NCI-H2196 treated with DMSO at 0.1 percent for 48 hours (cell line): ENCODE measurements around the gene CD6.

Experiments used
- DNase-seq: peaks from one replicate; lab custom pipeline; 2025; ENCODE audit not compliant: unreplicated experiment; lab: John Stamatoyannopoulos, UW

CD6 gene

DNA sequence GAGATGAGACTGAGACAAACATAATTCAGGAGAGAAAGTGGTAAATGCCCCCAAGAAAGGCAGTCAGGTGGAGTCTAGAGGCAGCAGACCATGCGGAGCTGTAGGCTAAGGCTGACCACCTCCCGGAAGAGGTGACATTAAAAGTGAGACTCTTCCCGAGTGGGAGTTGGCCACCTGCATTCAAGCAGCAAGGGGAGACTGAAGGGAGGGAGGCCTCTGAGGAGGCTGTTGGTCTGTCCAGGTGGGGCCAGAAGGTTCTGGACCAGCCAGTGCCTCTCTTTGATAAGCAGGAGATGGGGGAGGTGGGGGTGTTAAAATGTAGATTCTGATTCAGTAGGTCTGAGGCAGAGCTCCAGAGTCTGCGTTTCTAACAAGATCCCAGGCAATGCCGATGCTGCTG is 37.5 kb downstream of the CD6 start:
- DNase-seq, result no peak

DNA sequence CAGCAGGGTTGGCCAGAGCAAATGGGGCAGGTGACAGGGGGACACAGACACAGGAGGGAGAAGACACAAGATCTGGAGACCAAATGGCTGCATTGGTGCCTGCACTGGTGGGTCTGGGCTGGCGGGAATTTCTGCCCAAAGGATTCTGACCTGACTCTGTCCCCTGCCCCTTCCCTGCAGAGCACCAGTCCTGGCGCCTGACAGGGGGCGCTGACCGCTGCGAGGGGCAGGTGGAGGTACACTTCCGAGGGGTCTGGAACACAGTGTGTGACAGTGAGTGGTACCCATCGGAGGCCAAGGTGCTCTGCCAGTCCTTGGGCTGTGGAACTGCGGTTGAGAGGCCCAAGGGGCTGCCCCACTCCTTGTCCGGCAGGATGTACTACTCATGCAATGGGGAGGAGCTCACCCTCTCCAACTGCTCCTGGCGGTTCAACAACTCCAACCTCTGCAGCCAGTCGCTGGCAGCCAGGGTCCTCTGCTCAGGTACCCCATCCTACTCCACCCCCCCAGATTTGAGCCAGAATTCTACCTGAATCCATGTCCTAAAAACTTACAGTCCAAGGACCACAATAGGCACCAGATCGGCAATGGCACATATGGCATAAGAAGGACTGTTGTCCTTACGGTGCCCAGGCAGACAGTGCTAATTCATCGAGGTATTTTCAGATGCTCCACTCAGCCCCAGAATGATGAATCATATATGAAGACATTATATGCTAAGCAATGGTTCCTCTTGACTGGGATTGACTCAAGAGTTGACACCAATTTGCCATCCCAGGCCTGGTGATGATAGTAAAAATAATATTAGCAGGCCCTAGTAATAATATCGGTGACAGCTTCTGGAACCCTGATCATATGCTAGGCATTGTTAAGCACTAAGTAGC is 38.2 kb downstream of the CD6 start:
- no peak for DNase-seq

DNA sequence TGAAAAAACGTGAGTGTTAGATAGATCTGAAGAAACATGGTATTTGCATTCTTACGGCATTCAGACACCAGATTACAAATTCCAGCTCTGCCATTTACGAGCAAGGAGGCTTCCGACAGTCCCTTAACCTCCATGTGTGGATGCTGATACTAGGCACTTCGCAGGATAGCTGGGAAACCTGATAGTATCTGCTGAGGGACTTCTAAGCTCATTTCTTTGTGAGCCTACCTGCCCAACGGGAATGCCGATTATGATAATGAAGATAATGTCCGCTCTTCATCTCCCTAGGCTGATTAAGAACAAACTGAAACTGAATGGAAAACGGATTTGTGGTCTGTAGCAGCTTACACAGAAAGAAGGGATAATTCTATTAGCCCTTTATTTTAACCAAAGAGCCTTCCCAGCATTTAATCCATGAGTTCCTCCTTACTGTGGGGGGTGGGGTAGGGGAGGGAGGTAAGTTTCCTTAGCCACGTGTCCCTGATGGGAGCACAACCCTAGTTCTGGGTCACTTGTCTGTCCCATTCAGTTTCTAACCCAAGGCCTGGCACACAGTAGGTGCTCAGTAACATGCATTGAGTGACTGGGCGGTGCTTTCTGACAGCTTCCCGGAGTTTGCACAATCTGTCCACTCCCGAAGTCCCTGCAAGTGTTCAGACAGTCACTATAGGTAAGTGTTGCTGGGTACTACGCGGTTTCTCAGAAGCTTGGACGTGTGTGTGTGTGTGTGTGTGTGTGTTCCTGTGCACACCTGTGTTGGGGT is 39.2 kb downstream of the CD6 start:
- no peak for DNase-seq

DNA sequence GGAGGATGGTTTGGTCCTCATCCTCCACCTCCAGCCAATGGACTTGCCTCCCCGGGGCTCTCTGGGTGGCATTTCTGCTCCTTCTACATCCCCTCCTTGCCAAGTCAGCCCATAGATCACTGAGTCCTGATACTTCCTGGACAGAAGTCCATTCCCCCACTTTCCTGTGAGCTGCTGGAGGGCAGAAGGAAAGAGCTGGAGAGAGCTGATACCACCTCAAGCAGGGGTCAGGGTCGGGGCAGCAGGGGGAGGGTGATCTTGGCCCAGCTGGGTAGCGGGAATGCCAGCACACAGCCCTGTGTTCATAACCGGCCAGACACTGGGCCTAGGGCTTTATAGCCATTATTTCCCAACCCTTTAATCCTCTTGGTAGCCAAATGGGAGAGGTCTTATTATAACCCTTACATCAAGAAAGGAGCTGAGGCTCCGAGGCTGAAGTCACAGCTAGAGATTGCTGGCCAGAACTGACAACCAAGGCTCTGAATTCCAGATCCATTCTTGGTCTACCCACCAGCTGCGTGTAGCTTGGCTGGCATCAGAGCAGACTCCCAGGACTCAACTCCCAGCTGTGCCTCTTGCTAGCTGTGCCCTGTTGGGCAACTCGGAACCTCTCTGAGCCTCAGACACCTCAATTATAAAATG is 39.9 kb downstream of the CD6 start:
- no peak for DNase-seq

DNA sequence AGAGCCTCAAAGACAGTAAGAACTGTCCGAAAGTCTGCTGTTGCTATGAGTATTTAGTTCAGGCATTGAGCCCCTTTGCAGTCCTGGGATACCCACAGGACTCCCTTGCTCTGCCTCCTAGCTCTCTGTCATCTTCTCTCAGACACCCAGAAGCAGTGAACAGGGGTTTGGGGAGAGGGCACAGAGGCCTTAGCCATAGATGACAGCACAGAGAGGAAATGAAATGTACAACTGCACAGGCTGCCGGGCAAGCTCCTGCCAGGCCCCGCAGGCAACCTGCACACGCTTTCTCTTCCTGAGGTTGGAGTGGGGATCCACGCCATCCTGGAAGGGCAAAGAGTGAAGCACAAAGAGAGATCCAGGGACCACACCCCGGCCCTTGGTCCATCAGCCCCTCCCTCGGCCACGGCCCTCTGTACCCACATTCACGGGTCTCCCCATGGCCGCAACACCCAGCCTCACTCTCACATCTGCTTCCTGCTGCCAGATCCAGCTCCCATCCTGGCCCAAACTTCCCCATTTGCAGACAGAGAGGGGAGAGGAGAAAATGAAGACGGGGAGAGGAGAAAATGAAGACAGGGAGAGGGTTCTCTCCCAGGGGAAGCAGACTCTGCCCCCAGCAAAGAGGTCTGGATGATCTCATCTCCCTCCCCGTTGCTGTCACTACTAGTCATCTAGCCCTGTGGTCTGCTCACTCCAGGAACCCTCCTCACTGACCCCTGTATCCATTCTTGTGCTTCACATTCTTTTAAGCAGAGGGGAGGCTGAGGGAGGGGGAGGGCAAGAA is 40.7 kb downstream of the CD6 start:
- DNase-seq, result no peak

DNA sequence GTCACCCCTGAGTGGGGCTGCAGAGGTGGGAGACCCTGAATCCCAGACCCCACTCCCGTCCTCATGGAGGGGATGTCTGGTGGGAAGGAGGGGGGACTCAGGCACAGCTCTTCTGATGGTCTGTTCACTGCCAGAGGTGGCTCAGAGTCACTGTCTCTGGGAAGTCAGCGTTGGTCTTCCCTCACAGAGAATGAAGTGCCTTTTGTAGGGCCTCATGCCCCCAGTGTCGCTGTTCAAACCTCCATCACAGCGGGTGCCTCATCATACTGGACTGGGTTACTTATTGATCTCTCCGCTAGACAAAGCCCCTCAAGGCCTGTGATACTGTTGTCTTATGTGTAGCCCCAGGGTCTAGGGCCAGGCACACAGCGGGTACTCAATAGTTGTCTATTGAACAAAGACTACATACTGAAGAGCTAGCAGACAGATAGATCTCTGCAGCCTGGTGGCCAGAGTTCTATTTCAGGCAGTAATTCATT is 41.3 kb downstream of the CD6 start:
- DNase-seq, result no peak

DNA sequence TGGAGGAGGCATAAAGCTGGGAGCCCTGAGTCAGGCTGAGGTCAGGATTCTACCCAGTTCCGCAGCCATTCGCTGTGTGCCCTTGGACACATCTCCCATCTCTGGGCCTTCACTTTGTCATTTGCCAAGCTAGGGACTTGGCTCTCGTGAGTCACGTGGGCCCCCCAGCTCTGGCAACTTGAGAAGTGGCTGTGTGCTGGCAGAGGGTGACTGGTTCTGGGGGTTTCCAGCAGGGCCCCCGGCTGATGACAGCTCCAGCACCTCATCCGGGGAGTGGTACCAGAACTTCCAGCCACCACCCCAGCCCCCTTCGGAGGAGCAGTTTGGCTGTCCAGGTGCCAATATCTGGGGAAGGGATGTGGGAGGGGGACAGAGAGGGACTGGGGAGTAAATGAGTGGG is 46.6 kb downstream of the CD6 start:
- DNase-seq, result no peak

DNA sequence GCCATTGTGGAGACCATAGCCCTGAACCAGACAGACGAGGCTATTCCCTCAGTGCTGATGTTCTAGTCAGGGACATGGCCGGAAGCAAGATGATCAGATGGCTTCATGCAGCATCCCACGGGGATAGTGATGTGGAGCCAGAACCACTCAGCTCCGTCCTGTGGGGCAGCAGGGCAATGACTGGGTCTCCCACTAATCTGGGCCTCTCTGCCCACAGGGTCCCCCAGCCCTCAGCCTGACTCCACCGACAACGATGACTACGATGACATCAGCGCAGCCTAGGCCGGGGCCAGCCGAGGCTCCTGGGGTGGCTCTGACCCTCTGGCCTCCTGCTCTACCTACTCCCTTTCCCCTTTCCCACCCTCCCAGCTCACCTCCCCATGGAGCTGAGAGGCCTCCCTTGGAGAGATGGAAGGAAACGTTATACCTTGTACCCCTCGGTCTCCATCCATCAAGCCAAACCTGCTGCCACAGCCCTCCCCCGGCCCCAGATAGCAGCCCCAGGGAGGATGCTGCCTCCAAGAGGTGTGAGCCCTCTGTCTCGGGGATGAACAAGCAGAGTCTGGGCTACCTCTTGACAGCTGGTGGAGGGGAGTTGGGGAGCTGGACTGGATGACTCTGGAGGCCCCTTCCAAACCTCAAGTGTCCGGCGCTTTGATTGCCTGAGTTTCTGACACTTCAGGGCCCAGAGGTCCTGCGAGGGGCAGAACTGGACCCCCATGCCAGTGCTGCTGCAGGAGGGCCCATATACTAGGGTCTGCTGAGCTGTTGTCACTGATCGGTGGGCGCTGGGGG is 47.8 kb downstream of the CD6 start:
- DNase-seq, result no peak

DNA sequence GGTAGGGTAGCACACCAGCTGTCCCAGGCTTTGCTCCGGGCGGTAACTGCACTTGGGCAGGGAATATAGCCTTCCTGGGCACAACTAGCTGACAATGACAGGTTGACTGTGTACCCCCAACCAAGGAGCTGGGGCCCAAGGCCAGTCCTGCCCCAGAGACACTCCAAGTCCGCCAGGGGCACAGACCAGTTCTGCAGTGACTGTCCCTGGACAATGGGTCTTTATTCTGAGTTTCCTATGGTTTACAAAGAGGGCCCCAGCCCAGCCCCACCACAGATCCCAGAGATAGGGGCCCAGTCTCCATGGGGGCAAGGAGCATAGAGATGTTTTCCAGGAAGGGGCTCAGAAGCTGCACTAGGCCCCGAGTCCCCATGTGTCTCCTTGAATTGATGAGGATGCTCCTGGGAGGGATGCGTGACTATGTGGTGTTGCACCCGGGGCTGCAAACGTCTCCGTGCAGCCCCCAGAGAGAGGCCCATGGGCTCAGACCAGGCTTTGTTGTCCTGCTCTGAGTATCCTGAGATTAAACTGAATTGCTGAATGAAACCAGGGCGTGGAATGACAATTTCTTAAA is 48.4 kb downstream of the CD6 start:
- DNase-seq, result no peak

DNA sequence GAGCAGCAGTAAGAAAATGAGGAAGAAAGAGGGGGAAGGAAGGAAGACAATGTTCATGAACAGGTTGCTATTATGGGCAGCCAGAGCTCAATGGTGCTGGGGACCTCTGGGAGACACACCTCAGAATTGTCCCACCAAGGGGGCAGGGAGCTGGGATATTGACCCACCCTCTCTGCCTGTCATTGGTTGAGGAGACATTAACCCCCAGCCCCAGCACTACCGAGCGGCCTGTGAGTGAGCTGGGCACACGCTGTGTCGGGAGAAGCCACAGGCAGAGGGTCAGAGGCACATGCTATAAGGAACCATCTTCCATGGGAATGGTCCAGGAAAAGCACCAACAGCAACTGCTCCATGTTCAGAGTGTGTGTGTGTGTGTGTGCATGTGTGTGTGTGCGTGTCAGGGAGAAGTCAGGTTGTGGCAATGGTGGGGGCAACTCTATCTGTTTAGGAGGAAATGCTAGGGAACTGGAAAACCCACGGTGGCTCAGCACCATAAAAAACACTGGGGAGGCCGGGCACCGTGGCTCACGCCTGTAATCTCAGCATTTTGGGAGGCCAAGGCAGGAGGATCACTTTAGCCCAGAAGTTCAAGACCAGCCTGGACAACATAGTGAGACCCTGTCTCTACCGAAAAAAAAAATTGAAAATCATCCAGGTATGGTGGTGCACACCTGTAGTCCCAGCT is 49.2 kb downstream of the CD6 start:
- DNase-seq, result no peak

DNA sequence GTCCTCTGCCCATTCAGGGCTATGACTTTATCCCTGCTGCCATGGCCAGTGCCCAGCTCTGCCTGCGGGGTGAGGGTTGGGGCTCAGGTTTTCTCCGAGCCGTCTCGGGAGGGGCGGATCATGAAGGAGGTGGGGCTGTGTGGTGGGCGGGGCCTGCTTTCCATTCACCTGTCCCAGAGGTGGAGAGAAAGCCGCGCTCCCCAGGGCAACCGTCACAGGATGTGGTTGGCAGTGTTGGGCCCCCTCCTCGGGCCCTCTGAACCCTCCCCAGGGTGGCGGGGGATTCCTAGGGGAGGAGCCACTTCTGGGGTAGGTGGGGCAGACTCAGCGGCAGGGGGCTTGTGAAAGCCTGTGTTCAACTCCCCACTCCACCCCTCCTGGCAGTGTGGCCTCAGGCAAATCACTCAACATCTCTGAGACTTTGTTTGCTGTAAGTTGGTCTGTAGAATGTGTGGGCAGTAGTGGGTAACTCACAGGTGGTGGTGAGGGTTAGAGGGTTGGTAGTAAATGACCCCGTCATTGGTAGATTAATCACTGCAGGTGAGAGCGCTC is 50.3 kb downstream of the CD6 start:
- no peak for DNase-seq

DNA sequence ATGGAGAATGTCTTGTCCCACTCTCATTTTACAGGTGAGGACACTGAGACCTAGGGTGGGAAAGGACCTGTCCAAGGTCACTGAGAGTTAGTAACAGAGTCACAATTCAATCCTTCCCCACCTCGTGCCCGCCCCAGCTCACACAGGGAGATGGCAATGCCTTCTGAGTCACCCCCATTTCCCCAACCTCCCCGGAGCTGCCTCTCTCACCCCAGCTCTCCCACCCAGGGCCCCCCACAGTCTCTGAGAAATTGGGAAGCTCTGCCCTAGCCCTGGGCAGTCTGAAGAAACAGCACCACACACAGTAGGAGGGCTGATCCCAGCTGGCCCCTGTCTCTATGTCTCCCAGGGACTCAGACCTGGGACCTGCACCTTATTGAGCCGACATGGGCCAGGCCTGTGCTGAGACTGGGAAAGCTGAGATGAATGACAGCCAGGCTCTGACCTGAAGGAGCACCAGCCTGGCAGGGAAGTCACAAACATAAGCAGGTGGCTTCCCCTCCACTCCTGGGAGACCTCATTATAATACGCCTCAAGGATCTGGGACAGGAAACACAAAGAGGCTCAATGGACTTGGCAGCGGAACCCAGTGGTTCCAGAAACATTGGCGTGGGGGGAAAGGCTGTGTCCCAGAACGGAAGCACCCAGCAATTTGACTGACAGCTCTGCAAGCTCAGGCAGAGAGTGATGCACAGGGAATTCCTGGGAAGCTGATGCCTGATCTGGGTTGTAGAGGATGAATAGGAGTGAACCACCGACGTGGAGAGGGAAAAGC is 51.0 kb downstream of the CD6 start:
- no peak for DNase-seq

DNA sequence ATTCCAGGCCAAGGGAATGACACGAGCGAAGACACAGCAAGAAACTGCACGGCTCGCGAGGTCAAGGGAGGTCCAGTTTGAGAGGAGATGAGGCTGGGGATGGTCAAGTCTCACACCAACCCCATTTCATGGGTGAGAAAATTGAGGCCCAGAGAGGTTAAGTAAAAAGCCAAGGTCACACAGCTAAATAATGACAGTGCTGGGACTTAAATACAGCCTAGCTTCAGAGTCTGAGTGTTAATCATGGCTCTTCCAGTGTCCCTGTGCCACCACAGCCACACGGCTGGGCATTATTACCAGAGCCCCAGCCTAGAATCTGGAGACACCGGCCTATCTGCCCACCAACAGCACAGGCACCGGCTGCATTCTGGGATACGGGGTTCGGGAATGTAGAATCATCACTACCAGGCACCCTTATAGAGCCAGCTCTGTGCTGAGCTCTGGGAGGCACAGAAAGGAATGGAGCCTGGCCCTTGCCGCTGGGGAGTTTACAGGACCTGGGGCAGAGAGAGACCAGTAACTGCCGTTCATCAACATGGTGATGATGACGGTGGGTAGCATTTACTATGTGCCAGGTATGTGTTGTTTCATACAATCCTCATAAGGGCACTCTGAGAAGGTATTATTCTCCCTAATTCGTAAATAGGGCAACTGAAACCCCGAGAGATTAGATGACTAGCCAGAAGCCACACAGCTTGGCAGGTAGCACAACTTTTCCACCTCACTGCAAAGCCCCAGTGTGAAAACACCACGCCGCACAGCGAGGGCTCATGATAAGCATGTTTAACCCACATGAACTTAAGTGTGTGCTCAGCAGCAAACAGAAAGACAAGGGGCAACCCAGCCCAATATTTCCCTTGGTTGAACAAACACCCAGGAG is 51.8 kb downstream of the CD6 start:
- DNase-seq, result no peak

DNA sequence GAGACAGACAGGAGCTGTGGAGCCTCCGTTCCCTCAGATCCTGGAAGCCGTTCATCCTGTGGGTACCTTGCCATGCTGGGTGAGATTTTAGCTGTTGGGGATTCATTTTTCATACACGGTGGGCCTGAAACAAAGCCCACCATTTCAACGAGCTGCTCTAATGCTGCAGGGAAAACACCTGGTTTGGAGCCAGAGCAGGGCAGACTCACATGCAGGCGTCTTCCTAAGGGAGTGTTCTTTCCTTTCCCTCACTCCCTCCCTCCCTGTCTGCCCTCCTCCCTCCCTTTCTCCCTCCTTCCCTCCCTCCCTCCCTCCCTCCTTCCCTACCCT is 52.5 kb downstream of the CD6 start:
- DNase-seq, result no peak

DNA sequence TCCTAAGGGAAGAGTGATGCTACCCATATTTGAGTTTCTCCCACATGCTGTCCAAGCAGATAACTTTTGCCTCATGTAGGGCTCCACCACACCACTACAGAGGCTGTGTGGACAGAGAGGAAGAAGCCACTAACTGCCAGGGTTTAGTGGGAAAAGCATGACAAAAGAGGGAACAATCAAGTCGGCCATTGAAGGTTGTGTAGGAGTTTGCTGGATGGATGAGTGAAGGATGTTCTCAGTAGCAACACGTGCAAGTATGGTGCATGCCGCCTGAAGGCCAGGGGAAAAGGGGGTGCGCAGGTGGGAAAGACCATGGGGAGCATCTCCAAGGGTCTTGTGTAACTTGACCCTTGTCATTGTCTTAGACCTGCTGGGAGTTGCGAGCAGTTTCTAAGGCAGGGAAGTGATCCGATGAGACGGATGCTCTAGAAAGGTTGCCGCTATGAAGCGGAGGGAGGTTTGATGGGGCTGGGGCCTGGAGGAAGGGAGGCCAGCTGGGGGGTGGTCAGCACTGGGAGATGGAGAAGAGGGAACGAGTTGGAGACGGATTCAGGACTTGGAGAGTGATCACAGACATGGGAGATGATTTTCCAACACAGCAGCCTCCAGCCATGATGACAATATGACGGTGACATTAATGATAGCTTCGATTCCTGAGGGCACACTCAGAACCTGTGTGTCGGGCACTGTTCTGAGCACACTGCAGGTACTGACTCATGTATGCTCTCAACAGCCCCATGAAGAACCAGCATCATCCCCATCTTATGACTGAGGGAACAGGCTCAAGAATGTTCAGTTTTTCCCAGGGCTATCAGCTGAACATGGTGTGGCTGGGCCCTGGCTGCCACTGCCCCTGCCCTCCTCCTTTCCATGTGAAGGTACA is 53.7 kb downstream of the CD6 start:
- no peak for DNase-seq

DNA sequence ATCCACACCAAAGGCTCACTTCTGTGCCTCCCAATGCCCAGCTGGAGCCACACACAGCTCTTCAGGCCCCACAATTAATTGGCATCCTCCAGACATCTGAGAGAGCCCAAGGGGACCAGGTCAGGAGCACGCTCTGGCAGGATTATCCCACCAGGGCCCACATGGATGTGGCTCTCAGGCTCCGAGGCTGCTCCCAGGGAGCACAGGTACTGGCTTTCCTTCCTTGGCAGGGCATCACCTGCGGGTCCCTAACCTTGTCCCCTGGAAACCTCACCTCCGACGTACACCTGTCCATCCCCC is 54.3 kb downstream of the CD6 start:
- DNase-seq, result no peak
